AG09319 (cell line): ENCODE measurements around the gene PCDH9.

Source experiments
- DNase-seq: peaks from one replicate; pipeline ENCODE4 v3.0.0-alpha.2; 2010; ENCODE audit warnings: low read depth; ENCODE audit errors: extremely low read depth
- TF ChIP-seq, protein P1 (sequence below): IDR thresholded peaks from 2 replicates; pipeline ENCODE4 v1.5.1; 2011; ENCODE audit warnings: low read depth, mild to moderate bottlenecking, inconsistent platforms, low read length, moderate library complexity

Gene PCDH9

GRCh38 chr13:67138970-67139369 lies 91.2 kb downstream of the PCDH9 start:
- no peak for DNase-seq
- TF ChIP-seq, protein P1, sequence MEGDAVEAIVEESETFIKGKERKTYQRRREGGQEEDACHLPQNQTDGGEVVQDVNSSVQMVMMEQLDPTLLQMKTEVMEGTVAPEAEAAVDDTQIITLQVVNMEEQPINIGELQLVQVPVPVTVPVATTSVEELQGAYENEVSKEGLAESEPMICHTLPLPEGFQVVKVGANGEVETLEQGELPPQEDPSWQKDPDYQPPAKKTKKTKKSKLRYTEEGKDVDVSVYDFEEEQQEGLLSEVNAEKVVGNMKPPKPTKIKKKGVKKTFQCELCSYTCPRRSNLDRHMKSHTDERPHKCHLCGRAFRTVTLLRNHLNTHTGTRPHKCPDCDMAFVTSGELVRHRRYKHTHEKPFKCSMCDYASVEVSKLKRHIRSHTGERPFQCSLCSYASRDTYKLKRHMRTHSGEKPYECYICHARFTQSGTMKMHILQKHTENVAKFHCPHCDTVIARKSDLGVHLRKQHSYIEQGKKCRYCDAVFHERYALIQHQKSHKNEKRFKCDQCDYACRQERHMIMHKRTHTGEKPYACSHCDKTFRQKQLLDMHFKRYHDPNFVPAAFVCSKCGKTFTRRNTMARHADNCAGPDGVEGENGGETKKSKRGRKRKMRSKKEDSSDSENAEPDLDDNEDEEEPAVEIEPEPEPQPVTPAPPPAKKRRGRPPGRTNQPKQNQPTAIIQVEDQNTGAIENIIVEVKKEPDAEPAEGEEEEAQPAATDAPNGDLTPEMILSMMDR, result no peak

GRCh38 chr13:67137044-67137735 lies 92.9 kb downstream of the PCDH9 start:
- no peak for DNase-seq
- TF ChIP-seq, protein P1, result no peak

GRCh38 chr13:67136157-67136556 lies 94.0 kb downstream of the PCDH9 start:
- no peak for DNase-seq
- TF ChIP-seq, protein P1, result no peak

- TF ChIP-seq, protein P1, result no peak
- no peak for DNase-seq
Observed at GRCh38 chr13:67135356-67135755, 94.8 kb downstream of the PCDH9 start.

- no peak for DNase-seq
- TF ChIP-seq, protein P1, result no peak
Observed at GRCh38 chr13:67134417-67135129, 95.6 kb downstream of the PCDH9 start.

GRCh38 chr13:67133476-67133875 lies 96.7 kb downstream of the PCDH9 start:
- TF ChIP-seq, protein P1, result no peak
- DNase-seq, result no peak

DNA sequence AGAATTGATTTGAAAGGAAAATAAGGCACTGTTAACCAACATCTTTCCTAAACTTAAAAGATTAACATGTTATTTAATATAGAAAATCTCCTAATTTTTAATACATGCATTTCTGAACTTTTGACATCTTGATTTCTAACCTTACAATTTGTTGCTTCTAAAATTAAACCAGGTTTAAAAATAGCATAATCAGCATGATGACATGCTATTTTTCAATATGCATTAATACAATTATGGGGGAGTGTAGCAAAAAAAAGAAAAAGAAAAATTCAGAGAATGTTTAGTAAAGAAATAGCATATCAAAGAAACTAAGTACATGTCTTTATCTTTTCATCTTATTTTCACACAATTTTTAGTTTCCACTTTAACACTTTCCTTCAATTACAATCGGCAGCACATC lies 98.7 kb downstream of the PCDH9 start:
- TF ChIP-seq, protein P1, result no peak
- DNase-seq, result no peak
